KMS-11 (cell line): ENCODE measurements around the gene C1QL2.

Experiments
- H2AFZ ChIP-seq: fragments of 200-600 bp; sonication (generic); 2 replicates; pipeline ENCODE4 v1.6.1; 2016; ENCODE audit warnings: antibody characterized with exemption, mixed run types, low read depth
- H3K27ac ChIP-seq: fragments of 200-600 bp; sonication (generic); 2 replicates; pipeline ENCODE4 v1.6.1; 2016; ENCODE audit warnings: mild to moderate bottlenecking, mixed run types
- H3K27me3 ChIP-seq: fragments of 200-600 bp; sonication (generic); 2 replicates; pipeline ENCODE4 v1.6.1; 2017; ENCODE audit warnings: mild to moderate bottlenecking, low read depth, mixed run types, moderate library complexity; ENCODE audit not compliant: insufficient read depth
- H3K36me3 ChIP-seq: fragments of 200-600 bp; sonication (generic); 2 replicates; pipeline ENCODE4 v1.6.1; 2017; ENCODE audit warnings: mild to moderate bottlenecking, mixed run types; ENCODE audit not compliant: insufficient read depth
- H3K4me1 ChIP-seq: fragments of 200-600 bp; sonication (generic); 2 replicates; pipeline ENCODE4 v1.6.1; 2016; ENCODE audit warnings: mild to moderate bottlenecking, low read depth, mixed run types; ENCODE audit not compliant: poor library complexity, severe bottlenecking
- H3K4me2 ChIP-seq: fragments of 200-600 bp; sonication (generic); 2 replicates; pipeline ENCODE4 v1.7.0; 2016; ENCODE audit warnings: mild to moderate bottlenecking, mixed run types
- H3K4me3 ChIP-seq: fragments of 200-600 bp; sonication (generic); IDR thresholded peaks from 2 replicates; pipeline ENCODE4 v1.6.1; 2017; ENCODE audit warnings: low read depth, low read length, mixed read lengths; ENCODE audit not compliant: insufficient read depth
- H3K79me2 ChIP-seq: fragments of 200-600 bp; sonication (generic); 2 replicates; pipeline ENCODE4 v1.6.1; 2016; ENCODE audit warnings: low read depth, mixed run types; ENCODE audit not compliant: insufficient read depth
- H3K9ac ChIP-seq: fragments of 200-600 bp; sonication (generic); 2 replicates; pipeline ENCODE4 v1.6.1; 2016; ENCODE audit warnings: mild to moderate bottlenecking, mixed run types
- H4K20me1 ChIP-seq: fragments of 200-600 bp; sonication (generic); 2 replicates; pipeline ENCODE4 v1.6.1; 2016; ENCODE audit warnings: mild to moderate bottlenecking, mixed run types; ENCODE audit not compliant: insufficient read depth
- TF ChIP-seq, protein P1 (sequence below): fragments of 200-600 bp; sonication (generic); conservative IDR thresholded peaks from 2 replicates; pipeline ENCODE4 v1.6.1; 2017; ENCODE audit warnings: low read depth, mild to moderate bottlenecking, antibody characterized with exemption, low read length, moderate library complexity, mixed read lengths

Gene C1QL2

GRCh38 chr2:119204525-119204924 lies 46.0 kb upstream of the C1QL2 start:
- Histone ChIP-seq H4K20me1 (no peaks in the 10 kb centered on the region), H3K36me3 (no peaks in the 10 kb centered on the region), H3K4me1 (no peaks in the 10 kb centered on the region), H3K79me2 (no peaks in the 10 kb centered on the region), H3K4me2 (no peak overlapping the region), H2AFZ (no peak overlapping the region), H3K9ac (no peak overlapping the region), H3K27me3 (no peaks in the 10 kb centered on the region), H3K27ac (no peak overlapping the region), H3K4me3 (no peak overlapping the region)
- TF ChIP-seq, protein P1, sequence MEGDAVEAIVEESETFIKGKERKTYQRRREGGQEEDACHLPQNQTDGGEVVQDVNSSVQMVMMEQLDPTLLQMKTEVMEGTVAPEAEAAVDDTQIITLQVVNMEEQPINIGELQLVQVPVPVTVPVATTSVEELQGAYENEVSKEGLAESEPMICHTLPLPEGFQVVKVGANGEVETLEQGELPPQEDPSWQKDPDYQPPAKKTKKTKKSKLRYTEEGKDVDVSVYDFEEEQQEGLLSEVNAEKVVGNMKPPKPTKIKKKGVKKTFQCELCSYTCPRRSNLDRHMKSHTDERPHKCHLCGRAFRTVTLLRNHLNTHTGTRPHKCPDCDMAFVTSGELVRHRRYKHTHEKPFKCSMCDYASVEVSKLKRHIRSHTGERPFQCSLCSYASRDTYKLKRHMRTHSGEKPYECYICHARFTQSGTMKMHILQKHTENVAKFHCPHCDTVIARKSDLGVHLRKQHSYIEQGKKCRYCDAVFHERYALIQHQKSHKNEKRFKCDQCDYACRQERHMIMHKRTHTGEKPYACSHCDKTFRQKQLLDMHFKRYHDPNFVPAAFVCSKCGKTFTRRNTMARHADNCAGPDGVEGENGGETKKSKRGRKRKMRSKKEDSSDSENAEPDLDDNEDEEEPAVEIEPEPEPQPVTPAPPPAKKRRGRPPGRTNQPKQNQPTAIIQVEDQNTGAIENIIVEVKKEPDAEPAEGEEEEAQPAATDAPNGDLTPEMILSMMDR, result no peak

GRCh38 chr2:119202610-119203310 lies 44.2 kb upstream of the C1QL2 start:
- Histone ChIP-seq H3K27me3 (no peaks in the 10 kb centered on the region), H3K4me3 (no peak overlapping the region), H2AFZ (no peak overlapping the region), H4K20me1 (no peaks in the 10 kb centered on the region), H3K4me1 (no peaks in the 10 kb centered on the region), H3K36me3 (no peaks in the 10 kb centered on the region), H3K27ac (no peak overlapping the region), H3K79me2 (no peaks in the 10 kb centered on the region), H3K9ac (no peak overlapping the region), H3K4me2 (no peak overlapping the region)
- TF ChIP-seq, protein P1, result no peak

DNA sequence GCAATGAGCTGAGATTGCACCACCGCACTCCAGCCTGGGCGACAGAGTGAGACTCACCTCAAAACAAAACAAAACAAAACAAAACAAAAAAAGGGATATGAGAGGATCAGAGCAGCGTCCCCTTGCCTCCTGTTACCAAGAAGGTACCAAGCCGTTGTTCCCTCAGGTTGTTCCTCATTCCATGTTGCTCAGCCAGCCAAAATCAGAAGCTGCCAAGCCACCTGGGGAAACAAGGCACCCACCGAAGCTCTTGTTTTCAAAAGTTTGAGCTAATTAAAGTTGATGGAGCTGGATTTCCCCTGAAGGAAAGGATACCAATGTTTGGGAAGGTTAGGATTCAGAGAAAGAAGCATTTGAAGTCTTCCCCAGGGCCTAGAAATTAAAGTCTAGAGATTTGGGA lies 43.3 kb upstream of the C1QL2 start:
- TF ChIP-seq, protein P1, result no peak
- H3K36me3 ChIP-seq, result no peaks in the 10 kb centered on the region
- H2AFZ ChIP-seq, result no peak overlapping the region
- H3K27me3 ChIP-seq, result no peaks in the 10 kb centered on the region
- no peak overlapping the region for H3K9ac ChIP-seq
- no peak overlapping the region for H3K4me2 ChIP-seq
- H3K4me1 ChIP-seq, result no peaks in the 10 kb centered on the region
- H3K79me2 ChIP-seq, result no peaks in the 10 kb centered on the region
- no peak overlapping the region for H3K27ac ChIP-seq
- H4K20me1 ChIP-seq, result no peaks in the 10 kb centered on the region
- no peak overlapping the region for H3K4me3 ChIP-seq

GRCh38 chr2:119198240-119198840 lies 39.8 kb upstream of the C1QL2 start:
- Histone ChIP-seq H3K4me3 (no peak overlapping the region), H2AFZ (no peak overlapping the region), H3K4me2 (no peak overlapping the region), H3K79me2 (no peaks in the 10 kb centered on the region), H3K36me3 (no peaks in the 10 kb centered on the region), H4K20me1 (no peaks in the 10 kb centered on the region), H3K27me3 (no peaks in the 10 kb centered on the region), H3K9ac (no peak overlapping the region), H3K4me1 (no peaks in the 10 kb centered on the region), H3K27ac (no peak overlapping the region)
- TF ChIP-seq, protein P1, result no peak
